T47D (cell line): ENCODE measurements around the gene NTM.

Source experiments
- DNase-seq, 2 experiments: peaks; one replicate each; pipeline versions ENCODE4 v3.0.0 to v3.0.0-alpha.2; 2011 to 2012; ENCODE audit warnings: low read depth in 1 of 2, low spot score in 1 of 2
- JUND ChIP-seq: IDR thresholded peaks from 2 replicates; pipeline ENCODE4 v1.6.1; 2012; ENCODE audit warnings: low read depth
- in situ Hi-C: cut with HindIII; loops from 2 replicates; pipeline ENCODE4 v1.10.0; 2016; ENCODE audit warnings: low sequenced_read_pairs, low pct_unique_long_range_greater_than_20kb

NTM gene

GRCh38 chr11:131917634-131918384 is 547.4 kb downstream of the NTM start:
- in situ Hi-C loops = no loop called here
- DNase-seq = no peak
- no peak for TF ChIP-seq JUND

GRCh38 chr11:131918663-131919062 is 548.2 kb downstream of the NTM start:
- no peak for TF ChIP-seq JUND
- DNase-seq = no peak
- in situ Hi-C loops = no loop called here

GRCh38 chr11:131922220-131922619 is 551.8 kb downstream of the NTM start:
- in situ Hi-C loops = no loop called here
- no peak for TF ChIP-seq JUND
- no peak for DNase-seq

GRCh38 chr11:131923309-131923708 is 552.9 kb downstream of the NTM start:
- DNase-seq = no peak
- in situ Hi-C loops = no loop called here
- no peak for TF ChIP-seq JUND

GRCh38 chr11:131924001-131924400 is 553.6 kb downstream of the NTM start:
- DNase-seq = no peak
- in situ Hi-C loops = no loop called here
- TF ChIP-seq JUND = no peak

- TF ChIP-seq JUND = no peak
- in situ Hi-C loops = no loop called here
- no peak for DNase-seq
These were observed 554.2 kb downstream of the NTM start for GRCh38 chr11:131924457-131925201.

- in situ Hi-C loops = no loop called here
- TF ChIP-seq JUND = no peak
- DNase-seq = peak in 1 of 2 experiments; percentile 45
These were observed 555.4 kb downstream of the NTM start for GRCh38 chr11:131925829-131926228.

- DNase-seq = no peak
- TF ChIP-seq JUND = no peak
- in situ Hi-C loops = no loop called here
These were observed 558.6 kb downstream of the NTM start for GRCh38 chr11:131928992-131929391.

GRCh38 chr11:131932584-131933325 is 562.3 kb downstream of the NTM start:
- no peak for DNase-seq
- in situ Hi-C loops = no loop called here
- no peak for TF ChIP-seq JUND

GRCh38 chr11:131934006-131934405 is 563.6 kb downstream of the NTM start:
- no peak for DNase-seq
- TF ChIP-seq JUND = no peak
- in situ Hi-C loops = no loop called here

- in situ Hi-C loops = no loop called here
- no peak for DNase-seq
- TF ChIP-seq JUND = no peak
These were observed 567.9 kb downstream of the NTM start for GRCh38 chr11:131938351-131938751.

- TF ChIP-seq JUND = no peak
- in situ Hi-C loops = no loop called here
- DNase-seq = no peak
These were observed 569.7 kb downstream of the NTM start for GRCh38 chr11:131940126-131940525.

GRCh38 chr11:131942878-131943277 is 572.5 kb downstream of the NTM start:
- in situ Hi-C loops = no loop called here
- TF ChIP-seq JUND = no peak
- DNase-seq = no peak
